ENCODE data around the gene SAMD1. TPM values are rescaled to one million over a fixed set of nuclear protein-coding genes. Genes with fewer than 3 reads are reported as not detected.

Gene SAMD1
- total and polyA plus RNA-seq, 9 of the 15 experiments (the other 6 are each of a cell fraction or from before 2014, with no cell fraction given) = 2.9 to 96.0 (median 43.5) TPM

- peak; percentile 74 for TF ChIP-seq NKRF (IDR thresholded peaks at IDR 0.05; ENCODE audit: borderline replicate concordance)
- no peak for TF ChIP-seq ZBTB43 (CRISPR knock-in tag; IDR thresholded peaks at IDR 0.05)
- peak; percentile 37; the same call in 1 of the 2 replicates for TF ChIP-seq ZNF740 (CRISPR knock-in tag; IDR thresholded peaks at IDR 0.05)
- TF ChIP-seq ZNF740 (tag; IDR thresholded peaks at IDR 0.05) = no peak
- TF ChIP-seq TCF7 (IDR thresholded peaks at IDR 0.05; ENCODE audit: borderline replicate concordance) = no peak
- TF ChIP-seq ZNF232 (CRISPR knock-in tag; IDR thresholded peaks at IDR 0.05) = no peak
- TF ChIP-seq FOXA1 (IDR thresholded peaks at IDR 0.05; ENCODE audit: borderline replicate concordance) = no peak
- no peak for TF ChIP-seq TCF7L2 (IDR thresholded peaks at IDR 0.05; ENCODE audit: low read depth, low read length)
- TF ChIP-seq PCBP1 (IDR thresholded peaks at IDR 0.05; ENCODE audit: low read depth, low read length, poor library complexity, severe bottlenecking) = peak; percentile 29
- peak; percentile 90 for TF ChIP-seq SAP30 (IDR thresholded peaks at IDR 0.05; ENCODE audit: borderline replicate concordance, insufficient read depth, low read depth, low read length, poor library complexity, severe bottlenecking)
- no peak for TF ChIP-seq ZBTB1 (CRISPR knock-in tag; IDR thresholded peaks at IDR 0.05; ENCODE audit: borderline replicate concordance, low read depth)
- TF ChIP-seq HDAC1 (IDR thresholded peaks at IDR 0.05) = peak in 1 of 2 experiments; percentile 73; a peak in 2 of 4 replicates
- peak; percentile 58 for TF ChIP-seq VEZF1 (CRISPR knock-in tag; IDR thresholded peaks at IDR 0.05)
- TF ChIP-seq, protein P1, sequence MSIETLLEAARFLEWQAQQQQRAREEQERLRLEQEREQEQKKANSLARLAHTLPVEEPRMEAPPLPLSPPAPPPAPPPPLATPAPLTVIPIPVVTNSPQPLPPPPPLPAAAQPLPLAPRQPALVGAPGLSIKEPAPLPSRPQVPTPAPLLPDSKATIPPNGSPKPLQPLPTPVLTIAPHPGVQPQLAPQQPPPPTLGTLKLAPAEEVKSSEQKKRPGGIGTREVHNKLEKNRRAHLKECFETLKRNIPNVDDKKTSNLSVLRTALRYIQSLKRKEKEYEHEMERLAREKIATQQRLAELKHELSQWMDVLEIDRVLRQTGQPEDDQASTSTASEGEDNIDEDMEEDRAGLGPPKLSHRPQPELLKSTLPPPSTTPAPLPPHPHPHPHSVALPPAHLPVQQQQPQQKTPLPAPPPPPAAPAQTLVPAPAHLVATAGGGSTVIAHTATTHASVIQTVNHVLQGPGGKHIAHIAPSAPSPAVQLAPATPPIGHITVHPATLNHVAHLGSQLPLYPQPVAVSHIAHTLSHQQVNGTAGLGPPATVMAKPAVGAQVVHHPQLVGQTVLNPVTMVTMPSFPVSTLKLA (conservative IDR thresholded peaks at IDR 0.05) = peak; percentile 38 to 51; a peak in 2 of 4 replicates
- no peak for TF ChIP-seq STAG1 (CRISPR knock-in tag; IDR thresholded peaks at IDR 0.05; ENCODE audit: borderline replicate concordance)
- TF ChIP-seq YY1 (IDR thresholded peaks at IDR 0.05; ENCODE audit: borderline replicate concordance in 1 of 3, control insufficient read depth in 1 of 3, extremely low read depth in 1 of 3, insufficient read depth in 3 of 3, insufficient read length in 1 of 3, insufficient replicate concordance in 2 of 3, low read depth in 1 of 3, low read length in 2 of 3) = peak in 2 of 3 experiments; percentile 23 to 79
- peak; percentile 12 for TF ChIP-seq TAF1 (IDR thresholded peaks at IDR 0.05; ENCODE audit: control insufficient read depth, extremely low read depth, insufficient read depth, low read length, severe bottlenecking)
Observed at GRCh38 chr19:14116918-14117578, 26.5 kb upstream of the SAMD1 start (continued).
